Astrocyte of the spinal cord (primary cell): ENCODE measurements around the gene GPR84.

Source experiments
- DNase-seq: peaks from one replicate; pipeline ENCODE4 v3.0.0; 2011; ENCODE audit warnings: low read depth, low spot score
- H3K4me3 ChIP-seq: 2 replicates; pipeline ENCODE4 v1.5.1; 2011; ENCODE audit warnings: low read depth, mild to moderate bottlenecking, low read length, moderate library complexity
- in situ Hi-C: cut with HindIII; loops from 2 replicates; pipeline ENCODE4 v1.10.0; 2017; ENCODE audit warnings: low sequenced_read_pairs
- TF ChIP-seq, protein P1 (sequence below): IDR thresholded peaks from 2 replicates; pipeline ENCODE4 v1.5.1; 2012; ENCODE audit warnings: low read depth, mild to moderate bottlenecking, low read length, inconsistent platforms

The GPR84 gene

GRCh38 chr12:54407183-54407905 lies 43.1 kb upstream of the GPR84 start:
- in situ Hi-C loops: no loop called here
- H3K4me3 ChIP-seq: no peak overlapping the region
- DNase-seq: no peak
- TF ChIP-seq, protein P1, sequence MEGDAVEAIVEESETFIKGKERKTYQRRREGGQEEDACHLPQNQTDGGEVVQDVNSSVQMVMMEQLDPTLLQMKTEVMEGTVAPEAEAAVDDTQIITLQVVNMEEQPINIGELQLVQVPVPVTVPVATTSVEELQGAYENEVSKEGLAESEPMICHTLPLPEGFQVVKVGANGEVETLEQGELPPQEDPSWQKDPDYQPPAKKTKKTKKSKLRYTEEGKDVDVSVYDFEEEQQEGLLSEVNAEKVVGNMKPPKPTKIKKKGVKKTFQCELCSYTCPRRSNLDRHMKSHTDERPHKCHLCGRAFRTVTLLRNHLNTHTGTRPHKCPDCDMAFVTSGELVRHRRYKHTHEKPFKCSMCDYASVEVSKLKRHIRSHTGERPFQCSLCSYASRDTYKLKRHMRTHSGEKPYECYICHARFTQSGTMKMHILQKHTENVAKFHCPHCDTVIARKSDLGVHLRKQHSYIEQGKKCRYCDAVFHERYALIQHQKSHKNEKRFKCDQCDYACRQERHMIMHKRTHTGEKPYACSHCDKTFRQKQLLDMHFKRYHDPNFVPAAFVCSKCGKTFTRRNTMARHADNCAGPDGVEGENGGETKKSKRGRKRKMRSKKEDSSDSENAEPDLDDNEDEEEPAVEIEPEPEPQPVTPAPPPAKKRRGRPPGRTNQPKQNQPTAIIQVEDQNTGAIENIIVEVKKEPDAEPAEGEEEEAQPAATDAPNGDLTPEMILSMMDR: no peak

DNA sequence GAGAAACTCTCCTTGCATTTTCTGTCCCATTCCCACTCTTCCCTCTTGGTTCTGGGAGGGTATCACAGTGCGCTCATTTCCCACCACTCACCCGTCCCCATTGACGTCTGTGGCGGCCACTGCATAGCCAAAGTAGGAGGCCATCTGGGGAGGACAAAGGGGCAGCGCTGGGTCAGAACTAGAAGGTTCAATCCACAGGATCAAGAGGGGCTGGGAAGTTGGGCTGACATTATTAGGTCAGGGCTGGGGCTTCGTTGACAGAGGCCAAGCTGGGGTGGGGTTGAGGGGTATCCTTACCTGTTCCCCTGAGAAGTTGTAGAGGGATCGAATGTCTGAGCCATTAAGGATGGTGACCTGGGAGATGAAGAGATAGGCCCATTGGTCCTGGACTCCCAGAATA lies 41.3 kb upstream of the GPR84 start:
- in situ Hi-C loops: no loop called here

GRCh38 chr12:54405106-54405505 lies 40.8 kb upstream of the GPR84 start:
- no peak overlapping the region for H3K4me3 ChIP-seq
- in situ Hi-C loops: no loop called here
- DNase-seq: no peak

More for the DNA sequence above, 41.3 kb upstream of the GPR84 start:
- no peak overlapping the region for H3K4me3 ChIP-seq
- no peak for DNase-seq
- TF ChIP-seq, protein P1: no peak

DNA sequence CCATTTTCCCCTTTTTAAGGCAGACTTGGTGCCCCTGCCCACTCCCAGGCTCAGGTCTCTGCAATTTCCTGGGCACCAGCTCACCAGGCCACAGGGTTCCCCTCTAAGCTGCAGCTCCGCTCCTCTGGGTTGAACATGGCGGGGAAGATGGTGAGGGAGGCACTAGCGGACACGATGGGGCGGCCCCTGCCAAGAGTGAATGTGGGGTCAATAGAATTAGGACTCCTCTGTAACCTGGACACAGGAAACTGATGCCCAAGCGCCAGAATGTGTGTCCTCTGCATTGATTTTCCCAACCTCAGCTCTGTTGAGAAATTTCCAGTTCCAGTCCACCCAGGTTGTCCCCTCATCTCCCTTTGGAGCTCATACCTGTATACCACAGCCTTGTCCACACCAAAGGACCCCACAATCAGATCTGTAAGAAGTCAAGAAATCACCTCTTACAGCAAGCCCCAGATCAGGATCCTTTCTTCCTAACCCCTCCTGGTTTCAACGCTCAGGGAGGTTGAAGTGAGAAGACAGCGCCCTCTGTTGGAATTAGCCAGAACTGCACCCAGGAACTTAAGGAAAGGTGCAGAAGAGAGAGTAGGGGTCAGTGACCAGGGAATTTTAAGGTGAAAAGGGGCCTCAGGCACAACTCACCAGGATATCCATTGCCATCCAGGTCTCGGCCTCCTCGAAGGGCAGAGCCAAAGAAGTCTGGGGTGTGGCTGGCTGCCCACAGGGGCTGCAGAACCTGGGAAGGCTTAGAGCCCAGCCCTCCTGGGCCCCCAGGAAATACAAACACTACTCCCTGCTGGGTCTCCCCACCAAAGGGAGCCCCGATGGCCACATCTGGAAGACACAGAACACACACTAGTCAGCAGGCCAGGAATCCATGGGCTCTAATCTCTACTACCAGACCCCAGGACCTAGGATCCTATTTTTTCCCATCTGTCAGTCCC lies 40.0 kb upstream of the GPR84 start:
- in situ Hi-C loops: no loop called here
- H3K4me3 ChIP-seq: no peak overlapping the region
- TF ChIP-seq, protein P1: peak; percentile 98
- peak; percentile 62 for DNase-seq

More at GRCh38 chr12:54405106-54405505, 40.8 kb upstream of the GPR84 start:
- TF ChIP-seq, protein P1: no peak

- TF ChIP-seq, protein P1: no peak
- in situ Hi-C loops: no loop called here
- no peak for DNase-seq
- no peak overlapping the region for H3K4me3 ChIP-seq
Observed at GRCh38 chr12:54401119-54401518, 36.8 kb upstream of the GPR84 start.

DNA sequence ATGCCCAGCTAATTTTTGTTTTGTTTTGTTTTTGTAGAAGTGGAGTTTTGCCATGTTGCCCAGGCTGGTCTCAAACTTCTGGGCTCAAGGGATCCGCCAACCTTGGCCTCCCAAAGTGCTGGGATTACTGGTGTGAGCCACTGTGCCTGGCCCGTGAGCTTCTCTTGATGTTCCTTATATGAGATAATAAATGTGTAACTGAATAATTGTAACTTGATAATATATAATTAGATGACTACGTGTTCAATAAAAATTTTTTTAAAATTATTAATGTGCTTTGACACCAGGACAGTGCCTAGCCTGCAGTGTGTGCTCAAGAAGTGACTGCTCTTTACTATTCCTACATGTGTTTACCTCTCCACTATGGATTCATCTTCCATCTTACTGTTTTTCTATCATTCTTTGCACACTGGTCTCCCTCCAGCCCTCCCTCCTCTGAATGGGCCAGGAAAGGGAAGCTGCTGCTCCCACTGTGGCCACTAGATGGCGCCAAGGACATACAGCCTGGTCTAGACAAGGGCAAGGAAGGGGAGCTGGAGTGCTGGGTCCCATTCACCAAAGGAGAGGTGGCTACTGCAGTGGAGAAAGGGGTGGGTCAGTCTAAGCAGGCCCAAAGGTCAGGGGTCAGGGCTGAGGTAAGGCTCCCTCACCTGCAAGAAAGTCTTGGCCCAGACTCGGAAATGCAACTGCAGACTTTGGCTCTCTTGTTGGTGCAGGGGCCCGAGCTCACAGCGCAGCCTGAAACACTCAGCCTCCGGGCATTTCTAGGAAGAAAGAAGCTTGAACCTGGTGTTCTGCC lies 34.9 kb upstream of the GPR84 start:
- peak; percentile 84 for DNase-seq
- in situ Hi-C loops: no loop called here
- TF ChIP-seq, protein P1: peak; percentile 100
- no peak overlapping the region for H3K4me3 ChIP-seq
